ENCODE data around the gene NVL. TPM values are rescaled to one million over a fixed set of nuclear protein-coding genes. Genes with fewer than 3 reads are reported as not detected.

The NVL gene
- total RNA-seq, 1 experiment from 2014 or later = 21.9 TPM

DNA sequence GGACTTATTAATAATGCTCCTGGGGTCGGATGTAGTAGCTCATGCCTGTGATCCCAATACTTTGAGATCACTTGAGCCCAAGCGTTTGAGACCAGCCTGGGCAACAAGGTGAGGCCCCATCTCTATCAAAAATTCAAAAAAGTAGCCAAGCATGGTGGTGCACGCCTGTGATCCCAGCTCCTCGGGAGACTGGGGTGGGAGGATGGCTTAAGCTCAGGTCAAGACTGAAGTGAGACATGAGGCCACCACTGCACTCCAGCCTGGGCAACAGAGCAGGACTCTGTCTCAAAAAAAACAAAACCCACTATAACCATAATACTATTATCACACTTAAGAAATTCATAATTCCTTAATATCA lies 148.5 kb downstream of the NVL start:
- Histone ChIP-seq H3K79me2 (ENCODE audit: insufficient read depth, low read length) (peaks cover 30% of the 10 kb centered on the region), H3K4me3 (replicated peaks in 1 of 2; ENCODE audit: low read depth in 1 of 2, low read length in 2 of 2) (no peak overlapping the region), H3K36me3 (ENCODE audit: control insufficient read depth in 1 of 2, insufficient read depth in 2 of 2, low read length in 2 of 2) (no peaks in the 10 kb centered on the region), H2AFZ (ENCODE audit: low read depth, low read length, poor library complexity, severe bottlenecking) (no peak overlapping the region), H3K27me3 (ENCODE audit: insufficient read depth, low read length) (no peaks in the 10 kb centered on the region), H3K4me1 (ENCODE audit: control insufficient read depth in 1 of 2, insufficient read depth in 2 of 2, low read length in 2 of 2) (peaks cover 2 to 23% of the 10 kb centered on the region in 2 experiments; a peak in 3 of 4 replicates), H3K9ac (ENCODE audit: low read length) (no peak overlapping the region), H3K27ac (ENCODE audit: low read depth, low read length) (no peak overlapping the region), H3K4me2 (ENCODE audit: low read length) (no peak overlapping the region), H3K9me2 (ENCODE audit: insufficient read depth) (no peaks in the 10 kb centered on the region), H4K20me1 (ENCODE audit: insufficient read depth) (no peaks in the 10 kb centered on the region), H3K9me3 (ENCODE audit: control insufficient read depth in 1 of 2, insufficient read depth in 1 of 2, low read depth in 1 of 2, low read length in 2 of 2) (no peaks in the 10 kb centered on the region)
- ChIA-PET CTCF (no interaction called here), POLR2A (no interaction called here), RAD21 (ENCODE audit: low non-redundant PET in 1 of 2, low total read pairs in 2 of 2, uncharacterized antibody in 2 of 2, unreplicated experiment in 2 of 2) (no interaction called here)
- no peak for TF ChIP-seq ZBTB33 (IDR thresholded peaks at IDR 0.05; ENCODE audit: extremely low read depth, insufficient replicate concordance, low read length)
- no peak for TF ChIP-seq FOSL1 (IDR thresholded peaks at IDR 0.05; ENCODE audit: low read depth)
- no peak for TF ChIP-seq RAD21 (IDR thresholded peaks at IDR 0.05; ENCODE audit: low read depth)
- TF ChIP-seq SP1 (IDR thresholded peaks at IDR 0.05; ENCODE audit: low read depth) = no peak
- TF ChIP-seq REST (IDR thresholded peaks at IDR 0.05; ENCODE audit: low read depth) = no peak
- no peak for TF ChIP-seq SRF (IDR thresholded peaks at IDR 0.05; ENCODE audit: low read depth)
- no peak for TF ChIP-seq POLR2AphosphoS5 (IDR thresholded peaks at IDR 0.05; ENCODE audit: low read depth, low read length)
- TF ChIP-seq TCF7L2 (IDR thresholded peaks at IDR 0.05; ENCODE audit: borderline replicate concordance, extremely low read depth, insufficient read depth, insufficient read length) = no peak
- no peak for ATAC-seq
- no peak for DNase-seq (ENCODE audit: low read depth, low spot score)
- BruUV-seq (replicated peaks) = no TSS peak
- intact Hi-C loops (cut with micrococcal nuclease) = no loop called here

Data from HCT116 (cell line).